ENCODE data around the gene MED12L.
"Not testable (repeated sequence)": the region's sequence is repeated elsewhere in the genome, so short reads cannot be mapped to it uniquely, and the experiment has no call there.

MED12L gene

DNA sequence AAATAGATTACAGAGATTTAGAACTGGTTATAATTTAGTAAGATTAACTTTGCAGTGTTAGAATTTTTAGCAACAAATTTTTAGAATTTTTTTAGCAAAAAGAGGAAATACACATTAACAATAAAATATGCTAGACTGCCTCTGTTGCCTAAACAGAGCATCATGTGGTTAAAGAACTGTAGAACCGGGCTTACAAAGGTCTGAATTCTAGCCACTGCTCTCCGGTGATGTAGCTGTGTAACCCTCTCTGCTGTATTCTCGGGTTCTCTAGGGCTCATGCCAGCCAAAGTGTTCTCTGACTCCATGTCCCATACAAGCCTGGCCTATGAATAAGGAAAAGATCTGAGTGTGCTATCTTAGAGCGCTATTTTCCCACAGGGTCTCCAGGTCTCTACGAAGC, 302.0 kb downstream of the MED12L start:
- no peak for DNase-seq

DNA sequence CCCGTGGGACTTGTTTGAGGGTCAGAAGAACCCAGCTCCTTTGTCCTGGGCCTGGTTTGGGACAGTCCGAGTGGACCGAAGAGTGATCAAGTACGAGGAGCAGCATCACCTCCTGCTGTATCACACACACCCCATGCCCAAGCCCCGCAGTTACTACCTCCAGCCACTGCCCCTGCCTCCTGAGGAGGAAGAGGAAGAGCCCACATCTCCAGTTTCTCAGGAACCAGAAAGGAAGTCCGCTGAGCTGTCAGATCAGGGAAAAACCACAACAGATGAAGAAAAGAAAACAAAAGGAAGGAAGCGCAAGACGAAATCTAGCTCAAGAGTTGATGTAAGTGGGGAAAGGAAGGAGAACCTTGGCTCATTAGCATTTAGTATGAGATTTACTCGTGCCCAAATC, 302.4 kb downstream of the MED12L start:
- no peak for DNase-seq

GRCh38 chr3:151391720-151392119, 306.3 kb downstream of the MED12L start:
- DNase-seq, result no peak

GRCh38 chr3:151392191-151392590, 306.7 kb downstream of the MED12L start:
- DNase-seq, result not testable (repeated sequence)

DNA sequence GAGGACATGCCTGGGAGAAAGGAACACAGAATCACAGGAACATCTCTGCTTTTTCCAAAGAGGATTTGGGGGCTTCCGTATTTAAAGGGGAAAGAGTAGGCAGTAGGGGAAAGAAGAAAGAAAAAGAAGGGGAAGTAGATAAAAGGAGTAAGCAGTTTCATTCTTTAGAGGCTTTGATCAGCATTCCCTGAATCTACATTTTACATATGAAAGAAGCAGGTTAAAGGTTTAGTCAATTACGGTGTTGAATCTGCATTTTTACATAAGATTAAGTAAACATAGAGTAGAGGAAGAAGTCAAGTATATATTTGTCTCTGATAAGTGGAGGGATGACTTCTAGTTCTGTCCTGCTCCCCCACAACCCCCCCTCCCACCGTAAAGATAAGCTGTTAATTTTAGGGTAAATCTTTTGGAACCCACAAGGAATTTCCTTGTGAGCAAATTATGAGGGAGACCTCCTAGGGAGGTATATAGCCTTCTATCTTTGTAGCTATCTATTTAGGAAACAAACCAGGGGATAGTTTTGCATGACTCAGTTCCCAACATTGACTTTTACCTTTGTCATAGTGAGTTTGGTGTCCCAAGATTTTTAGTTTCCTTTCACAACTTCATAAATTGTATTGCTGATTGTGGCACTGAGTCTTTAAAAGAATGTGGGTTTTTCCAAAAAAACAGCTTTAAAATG, 307.8 kb downstream of the MED12L start:
- no peak for DNase-seq

DNA sequence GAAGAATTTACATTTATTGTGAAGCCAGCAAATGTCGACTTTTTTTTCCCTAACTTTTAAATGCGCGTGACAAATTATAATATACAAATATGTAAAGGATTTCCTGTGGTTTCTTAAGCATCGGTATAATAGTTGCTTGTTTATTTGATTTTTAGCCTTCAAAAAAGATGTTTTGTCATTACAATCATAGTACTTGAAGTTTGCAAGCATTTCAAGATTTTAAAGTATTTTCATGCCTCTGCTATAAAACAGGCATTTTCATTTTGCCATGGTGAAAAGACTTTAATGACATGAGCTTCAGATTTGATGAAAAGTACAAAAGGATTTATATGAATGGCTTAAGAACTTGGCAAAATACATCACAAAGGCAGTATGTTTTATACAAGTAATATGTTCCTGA, 308.5 kb downstream of the MED12L start:
- DNase-seq, result no peak

DNA sequence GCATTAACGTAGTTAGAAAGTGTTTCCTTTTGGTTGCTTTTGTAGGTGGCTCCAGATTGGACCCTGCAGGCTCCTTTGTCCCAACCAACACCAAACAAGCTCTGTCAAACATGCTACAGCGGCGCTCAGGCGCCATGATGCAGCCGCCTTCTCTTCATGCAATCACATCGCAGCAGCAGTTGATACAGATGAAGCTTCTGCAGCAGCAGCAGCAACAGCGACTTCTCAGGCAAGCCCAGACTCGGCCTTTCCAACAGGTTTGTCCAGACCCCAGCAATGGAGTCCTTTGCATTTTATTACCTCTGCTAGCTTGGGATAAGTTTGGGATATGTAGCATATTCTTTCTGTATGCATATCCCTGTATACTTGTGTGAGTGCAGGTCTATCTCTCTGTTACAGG, 309.1 kb downstream of the MED12L start:
- no peak for DNase-seq

DNA sequence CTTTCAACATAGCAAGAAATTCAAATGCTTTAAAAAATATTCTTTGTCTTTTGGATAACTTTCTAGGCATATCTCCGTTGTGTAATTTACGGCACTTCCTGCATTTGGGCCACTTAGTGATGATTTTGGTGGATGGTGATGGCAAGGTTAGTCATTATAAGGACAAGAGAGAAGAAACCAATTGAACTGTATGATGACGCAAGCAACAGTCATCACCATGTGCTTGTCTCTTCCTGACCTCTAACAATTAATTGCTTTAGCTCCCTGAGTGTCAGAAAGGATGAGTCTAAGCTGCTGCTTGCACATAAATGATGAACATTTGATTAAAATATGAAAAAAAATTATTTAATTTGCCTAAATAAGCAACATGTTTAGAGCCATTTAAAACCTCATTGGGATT, 310.3 kb downstream of the MED12L start:
- no peak for DNase-seq

- no peak for DNase-seq
Observed at GRCh38 chr3:151398895-151399294, 313.4 kb downstream of the MED12L start.

- DNase-seq, result no peak
Observed at GRCh38 chr3:151400341-151400740, 314.9 kb downstream of the MED12L start.

DNA sequence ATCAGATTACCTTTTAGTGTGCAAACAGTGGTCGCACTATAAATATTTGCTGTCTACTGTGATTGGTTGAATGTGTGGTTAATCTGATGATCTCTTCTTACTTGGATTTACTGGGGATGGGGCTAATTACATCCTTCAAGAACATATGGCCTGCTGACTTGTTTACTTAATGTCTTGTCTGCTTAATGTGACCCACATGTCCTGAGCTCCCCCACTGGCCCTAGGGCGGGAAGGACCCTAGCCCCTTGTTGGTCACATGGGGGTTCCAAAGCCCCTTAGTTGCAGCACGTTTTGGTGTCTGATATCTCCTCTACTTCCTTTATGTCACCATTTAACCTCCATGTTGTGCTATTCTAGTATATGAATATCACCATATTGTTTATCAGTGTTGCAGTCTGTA, 316.9 kb downstream of the MED12L start:
- DNase-seq, result no peak

DNA sequence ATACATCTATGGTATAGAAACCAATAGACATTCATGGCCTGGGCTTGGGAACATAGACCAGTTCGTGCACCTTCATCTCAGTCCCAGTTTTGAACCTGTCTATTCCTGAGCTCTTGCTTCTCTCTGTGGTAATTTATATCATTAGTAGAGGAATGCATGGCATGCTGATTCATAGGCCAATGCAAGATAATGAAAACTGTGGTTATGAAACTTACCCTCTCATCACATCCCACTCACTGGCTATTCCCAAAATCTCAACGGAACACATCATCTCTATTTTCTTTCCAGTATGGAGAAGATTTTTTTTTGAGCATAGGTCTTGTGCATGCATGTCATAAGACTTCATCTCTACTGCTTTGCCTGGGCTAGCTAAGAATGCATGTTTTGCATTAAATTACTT, 317.8 kb downstream of the MED12L start:
- DNase-seq, result no peak

DNA sequence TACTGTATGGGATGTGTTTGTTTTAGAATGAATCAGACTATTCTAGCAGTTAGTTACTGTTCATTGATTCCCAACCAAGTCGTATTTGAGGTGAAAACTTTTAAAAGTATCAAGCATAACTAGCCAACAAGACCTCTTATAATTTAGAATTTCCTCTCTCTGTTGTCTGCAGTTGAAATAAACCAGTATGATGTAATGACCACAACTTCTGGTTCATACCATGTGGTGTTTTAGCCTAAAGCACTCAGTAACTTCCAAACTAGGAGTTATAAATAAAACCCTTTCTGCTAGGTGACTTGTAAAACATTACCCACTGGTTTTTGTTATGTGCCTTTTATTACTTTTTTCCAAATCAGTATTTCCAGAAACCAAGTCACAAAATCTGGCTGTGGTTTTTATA, 318.9 kb downstream of the MED12L start:
- no peak for DNase-seq

DNA sequence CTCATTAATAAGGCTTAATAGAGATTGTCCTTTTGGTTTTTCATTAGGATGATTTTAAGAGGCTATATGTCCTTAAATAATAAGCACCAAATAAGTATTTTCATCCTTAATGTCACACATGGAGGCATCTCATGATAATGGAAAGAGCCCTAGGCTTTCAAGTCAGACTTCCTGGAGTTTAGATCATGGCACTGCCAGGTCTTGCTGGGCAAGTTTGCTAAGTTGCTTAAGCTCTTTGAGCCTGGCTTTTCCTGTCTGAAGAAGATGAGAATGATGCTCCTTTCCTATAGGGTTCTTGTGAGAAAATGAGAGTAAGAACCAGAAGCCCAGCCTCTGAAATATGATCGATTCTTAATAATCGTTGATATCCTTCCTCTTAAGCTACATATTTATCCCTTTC, 322.5 kb downstream of the MED12L start:
- no peak for DNase-seq

GRCh38 chr3:151410891-151411559, 325.6 kb downstream of the MED12L start:
- DNase-seq, result no peak

DNA sequence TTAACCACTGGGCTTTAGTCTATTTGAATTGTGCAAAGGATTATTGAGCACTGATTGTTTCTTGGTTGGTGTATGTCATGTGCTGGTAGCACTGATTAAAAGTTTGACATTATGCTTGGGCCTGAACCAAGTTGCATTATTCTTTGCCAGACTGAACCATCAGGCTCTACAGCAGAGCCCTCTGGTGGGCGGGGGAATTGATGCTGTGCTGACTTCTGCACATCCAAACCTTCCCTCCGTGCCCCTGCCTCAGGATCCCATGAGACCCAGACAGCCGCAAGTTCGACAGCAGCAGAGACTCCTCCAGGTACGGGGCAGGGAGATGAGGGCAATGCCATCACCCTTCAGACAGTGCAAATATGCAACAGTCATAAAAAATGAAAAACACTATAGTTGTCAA, 327.5 kb downstream of the MED12L start:
- no peak for DNase-seq

DNA sequence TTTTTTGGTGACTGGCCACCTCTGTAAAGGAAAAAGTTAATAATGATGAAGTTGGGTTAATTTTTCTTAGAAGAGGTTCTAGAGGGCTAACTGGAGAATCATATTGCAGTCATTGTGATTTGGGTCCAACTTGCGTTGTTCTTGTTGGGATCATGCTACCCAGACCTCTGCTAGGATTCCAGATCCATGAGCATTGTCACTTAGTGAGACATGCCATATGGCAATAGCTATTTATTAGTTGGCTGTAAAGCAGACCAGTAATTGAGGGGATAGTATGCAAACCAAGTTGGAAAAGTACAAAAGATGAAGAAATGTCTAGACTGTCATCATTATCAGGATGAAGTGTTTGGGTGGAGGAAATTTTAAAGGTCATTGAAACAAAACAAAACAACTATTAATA, 329.8 kb downstream of the MED12L start:
- no peak for DNase-seq

DNA sequence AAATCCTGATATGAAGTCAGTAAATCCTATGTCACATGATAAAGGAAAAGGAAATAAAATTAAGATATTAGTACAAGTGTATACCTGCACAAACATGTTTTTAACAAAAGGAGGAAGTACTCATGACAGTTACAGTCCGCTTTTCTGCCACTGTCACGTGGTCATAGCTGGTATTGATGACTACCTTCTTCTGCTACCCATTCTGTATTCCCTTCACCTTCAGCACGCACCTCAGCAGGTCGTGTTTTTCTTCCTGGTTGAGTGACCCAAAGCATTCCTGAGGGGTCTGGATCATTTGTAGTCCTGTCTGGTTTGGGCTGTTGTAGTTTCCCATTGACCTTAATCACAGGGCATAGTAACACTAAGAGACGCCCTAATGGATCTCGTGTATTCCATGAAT, 334.3 kb downstream of the MED12L start:
- DNase-seq, result no peak

GRCh38 chr3:151421938-151422337, 336.5 kb downstream of the MED12L start:
- no peak for DNase-seq

DNA sequence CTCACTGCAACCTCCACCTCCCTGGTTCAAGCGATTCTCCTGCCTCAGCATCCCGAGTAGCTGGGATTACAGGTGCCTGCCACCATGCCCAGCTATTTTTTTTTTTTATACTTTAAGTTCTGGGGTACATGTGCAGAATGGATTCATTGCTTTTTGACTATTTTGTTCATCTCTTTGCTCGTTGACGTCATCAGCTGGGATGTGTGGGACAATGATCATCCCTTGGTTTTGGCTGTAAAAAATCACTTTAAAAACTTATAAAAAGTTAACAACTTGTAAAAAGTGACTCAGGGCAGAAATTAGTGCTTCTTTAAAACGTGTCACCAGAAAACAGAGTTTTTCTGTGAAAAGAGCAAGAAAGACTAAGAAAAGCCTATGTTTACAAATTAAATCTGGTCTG, 337.6 kb downstream of the MED12L start:
- no peak for DNase-seq

DNA sequence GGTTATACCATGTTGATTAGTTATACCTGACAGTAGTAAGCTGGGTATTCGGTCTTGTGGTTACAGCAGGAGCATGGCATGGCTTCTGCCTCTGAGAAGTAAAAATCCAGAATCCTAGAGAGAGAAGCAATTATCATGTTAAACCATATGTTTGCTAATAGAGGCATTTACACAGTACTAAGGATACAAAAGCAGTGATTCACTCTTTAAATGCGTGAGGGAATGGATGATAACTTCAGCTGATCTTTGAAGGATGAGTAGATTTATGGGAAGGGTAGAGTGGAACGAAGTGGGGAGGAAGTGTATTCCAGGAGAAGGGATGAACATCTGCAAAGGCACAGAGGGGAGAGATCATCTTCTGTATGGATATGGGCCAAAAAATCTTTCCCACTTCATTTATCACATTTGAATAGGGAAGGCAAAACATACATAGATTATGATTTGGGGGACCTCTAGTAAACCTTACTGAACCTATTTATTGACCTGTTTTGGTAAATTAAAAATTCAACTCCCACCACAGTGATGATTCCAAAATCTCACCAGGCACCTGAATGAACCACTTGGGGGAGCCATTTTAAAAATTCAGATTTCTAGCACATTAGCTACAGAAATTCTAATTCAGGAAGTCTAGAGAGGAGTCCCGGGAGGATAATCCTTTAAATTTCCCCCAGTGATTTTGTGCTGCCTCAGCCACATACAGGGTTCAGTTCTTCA, 340.3 kb downstream of the MED12L start:
- DNase-seq, result no peak

GRCh38 chr3:151426341-151426657, 340.8 kb downstream of the MED12L start:
- no peak for DNase-seq

DNA sequence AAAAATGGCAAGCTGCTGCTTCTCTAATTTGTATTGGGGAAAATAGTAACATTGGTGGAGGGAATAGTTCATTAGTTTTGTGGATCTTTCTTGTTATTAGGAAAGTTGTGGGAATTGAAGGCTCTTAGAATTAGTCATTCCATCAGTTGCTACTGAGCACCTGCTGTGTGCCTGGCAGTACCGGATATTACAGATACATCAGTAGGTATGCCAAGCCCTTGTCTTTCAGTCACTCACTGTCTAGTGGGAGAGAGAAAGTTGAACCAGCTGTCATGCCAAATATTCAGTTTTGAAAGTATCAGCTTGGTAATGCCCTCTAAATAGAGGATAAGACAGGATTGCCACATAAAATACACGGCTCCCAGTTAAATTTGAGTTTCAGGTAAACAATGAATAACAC, 342.9 kb downstream of the MED12L start:
- DNase-seq, result no peak

- DNase-seq, result no peak
Observed at GRCh38 chr3:151430821-151431484, 345.5 kb downstream of the MED12L start.
